GM12892 (cell line): ENCODE data around the gene BCL10.

Experiments
- DNase-seq: peaks from one replicate; pipeline ENCODE4 v3.0.0; 2011; ENCODE audit not compliant: insufficient read length
- FAIRE-seq: peaks from 2 replicates; lab custom pipeline; 2011; peaks lifted over from hg19 to GRCh38; lab: Jason Lieb, UNC
- POLR2A ChIP-seq: IDR thresholded peaks from 2 replicates; pipeline ENCODE4 v1.6.1; 2011; ENCODE audit warnings: low read depth, low read length, control low read depth
- POLR2AphosphoS5 ChIP-seq: IDR thresholded peaks from 2 replicates; pipeline ENCODE4 v1.6.1; 2011; ENCODE audit warnings: low read depth, low read length, control low read depth
- TAF1 ChIP-seq: IDR thresholded peaks from 2 replicates; pipeline ENCODE4 v1.6.1; 2011; ENCODE audit warnings: low read depth, mild to moderate bottlenecking, control low read depth, low read length, borderline replicate concordance

The BCL10 gene

DNA sequence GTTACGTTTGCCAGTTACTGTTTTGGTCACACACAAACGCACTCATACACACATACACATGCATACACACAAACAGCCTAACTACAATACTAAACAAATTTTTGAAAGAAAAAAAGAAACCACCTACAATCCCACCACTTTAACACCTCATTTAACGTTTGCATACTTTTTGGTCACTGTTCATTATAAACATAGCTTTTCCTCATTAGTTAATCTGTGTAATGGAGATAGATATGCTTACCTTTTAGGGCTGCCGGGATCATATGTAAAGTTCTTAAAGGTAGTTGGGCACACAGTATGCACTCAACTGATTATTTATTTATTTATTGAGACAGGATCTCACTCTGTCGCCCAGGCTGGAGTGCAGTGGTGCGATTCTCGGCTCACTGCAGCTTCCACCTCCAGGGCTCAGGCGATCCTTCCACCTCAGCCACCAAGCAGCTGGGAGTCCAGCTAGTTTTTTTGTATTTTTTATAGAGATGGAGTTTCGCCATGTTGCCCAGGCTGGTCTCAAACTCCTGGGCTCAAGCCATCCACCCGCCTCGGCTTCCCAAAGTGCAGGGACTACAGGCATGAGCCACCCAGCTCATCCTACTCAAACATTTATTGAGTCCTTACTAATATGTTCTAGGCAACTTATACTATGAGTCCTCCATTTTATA lies 677 bp upstream of the BCL10 start:
- DNase-seq (no peak), FAIRE-seq (no peak)
- TF ChIP-seq POLR2A (no peak), POLR2AphosphoS5 (no peak), TAF1 (no peak)

DNA sequence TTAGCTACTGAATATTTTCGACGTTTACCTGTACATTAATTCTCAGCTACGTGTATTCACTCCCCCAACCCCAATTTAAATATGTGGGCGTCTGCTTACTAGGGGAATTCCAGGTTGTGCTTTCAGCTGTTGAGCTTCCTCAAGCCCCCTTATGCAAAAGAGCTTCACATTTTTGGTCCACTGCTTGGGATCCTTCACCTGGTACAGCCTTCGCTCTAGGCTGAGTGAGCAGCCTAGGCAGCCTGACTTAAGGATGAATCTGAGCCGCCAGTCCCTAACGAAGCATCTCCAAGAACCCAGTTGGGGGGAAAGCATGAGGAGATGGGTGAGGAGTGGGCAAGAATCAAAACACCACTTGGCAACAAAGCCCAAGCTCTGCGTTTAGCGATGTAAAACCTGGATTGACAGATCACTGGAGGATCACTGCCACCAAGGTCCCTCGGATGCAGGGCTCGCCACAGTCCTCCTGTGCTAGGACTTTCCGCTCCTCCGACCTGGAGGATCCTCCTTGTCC lies 674 bp downstream of the BCL10 start:
- TF ChIP-seq POLR2A (no peak), POLR2AphosphoS5 (peak; percentile 17; the same call in 1 of the 2 replicates)
- FAIRE-seq (no peak), DNase-seq (no peak)

DNA sequence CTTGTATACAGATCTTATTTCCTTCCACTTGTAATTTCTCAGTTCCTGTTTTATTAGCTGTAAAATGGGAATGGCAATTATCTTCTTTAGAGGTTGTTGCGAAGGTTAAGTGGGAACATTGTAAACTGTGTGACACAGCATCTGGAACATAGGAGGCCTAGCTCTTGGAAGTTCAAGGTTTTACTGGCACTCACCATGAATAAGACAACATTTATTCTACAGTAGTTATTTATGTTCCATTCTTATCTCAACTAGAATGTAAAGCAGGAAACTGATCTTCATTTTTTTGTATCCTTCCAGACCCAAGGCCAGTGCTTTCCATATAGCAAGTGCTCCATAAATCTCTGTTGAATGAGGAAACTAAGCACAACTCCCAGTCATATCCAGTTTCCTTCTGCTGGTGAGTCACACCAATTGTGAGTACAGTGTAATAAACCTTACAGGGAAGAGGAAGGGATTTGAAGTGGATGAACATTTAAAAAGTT lies 1.4 kb downstream of the BCL10 start:
- DNase-seq (no peak), FAIRE-seq (no peak)
- TF ChIP-seq POLR2A (no peak), POLR2AphosphoS5 (no peak), TAF1 (no peak)

DNA sequence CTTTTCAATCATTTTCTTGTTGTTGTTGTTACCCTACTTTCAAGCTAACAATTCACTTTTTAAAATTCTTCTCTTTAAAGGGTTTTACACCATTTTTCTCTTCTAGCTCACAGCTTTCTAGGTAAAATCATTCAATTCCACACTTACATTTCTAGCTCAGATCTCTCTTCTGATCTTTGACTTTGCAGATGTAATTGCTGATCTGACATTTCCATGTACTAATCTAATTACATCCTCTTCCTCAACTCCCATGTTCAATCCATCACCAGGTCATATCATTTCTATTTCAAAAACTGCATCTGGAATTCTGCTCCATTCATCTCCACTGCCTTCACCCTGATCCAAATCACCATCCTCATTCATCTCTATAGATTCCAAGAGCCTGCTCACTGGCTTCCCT lies 3.0 kb downstream of the BCL10 start:
- FAIRE-seq (no peak), DNase-seq (no peak)
- TF ChIP-seq POLR2A (no peak), POLR2AphosphoS5 (no peak), TAF1 (no peak)

DNA sequence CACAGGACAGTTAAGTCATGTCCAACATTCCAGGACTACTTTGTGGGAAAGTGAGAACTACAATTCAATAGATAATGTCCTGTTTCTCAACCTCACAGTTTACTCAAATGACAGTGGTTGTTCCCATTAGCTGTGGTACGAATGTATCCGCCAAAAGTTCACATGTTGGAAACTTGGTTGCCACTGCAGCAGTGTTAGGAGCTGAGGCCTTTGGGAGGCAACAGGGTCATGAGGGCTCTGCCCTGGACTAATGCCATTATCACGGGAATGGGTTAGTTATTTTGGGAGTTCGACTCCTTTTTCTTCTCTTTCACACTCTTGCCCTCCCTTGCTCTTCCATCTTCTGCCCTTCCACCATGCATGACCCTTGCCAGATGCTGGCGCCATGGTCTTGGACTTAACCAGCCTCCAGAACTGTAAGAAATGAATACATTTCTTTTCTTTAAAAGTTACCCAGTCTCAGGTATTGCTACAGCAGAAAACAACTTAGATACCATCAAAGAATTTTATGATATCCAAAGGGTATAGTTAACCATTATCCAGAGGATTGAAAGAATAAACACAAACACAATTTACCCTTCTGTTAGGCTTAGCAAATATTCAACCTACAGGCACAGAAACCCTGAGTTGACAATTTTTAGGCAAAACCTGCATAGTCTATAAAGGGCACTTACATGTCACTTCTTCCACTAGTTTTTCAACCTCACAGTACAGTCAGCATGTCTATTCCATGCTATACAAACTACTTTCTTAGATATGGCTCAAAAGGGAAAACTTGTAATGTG lies 7.4 kb downstream of the BCL10 start:
- TF ChIP-seq TAF1 (no peak), POLR2AphosphoS5 (no peak), POLR2A (no peak)
- DNase-seq, result no peak
- FAIRE-seq, result no peak

DNA sequence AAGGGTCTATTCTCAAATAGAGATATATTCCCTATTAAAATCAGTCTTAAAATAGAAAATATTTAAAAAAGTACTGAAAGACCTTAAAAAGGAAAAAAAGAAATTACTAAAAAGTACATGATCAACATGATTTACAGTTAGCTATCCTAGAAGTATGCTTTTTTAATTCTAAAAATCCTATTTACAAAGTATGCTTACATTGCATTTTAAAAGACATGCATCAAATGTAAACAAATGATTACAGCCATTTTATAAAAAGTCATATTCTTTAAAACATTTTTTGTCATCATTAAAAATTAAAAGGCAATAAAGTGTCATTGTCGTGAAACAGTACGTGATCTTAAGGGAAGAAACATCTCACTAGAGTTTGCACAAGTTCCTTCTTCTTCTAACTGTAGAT lies 9.1 kb downstream of the BCL10 start:
- no peak for FAIRE-seq
- TF ChIP-seq POLR2AphosphoS5 (no peak), TAF1 (no peak), POLR2A (no peak)
- DNase-seq, result no peak

DNA sequence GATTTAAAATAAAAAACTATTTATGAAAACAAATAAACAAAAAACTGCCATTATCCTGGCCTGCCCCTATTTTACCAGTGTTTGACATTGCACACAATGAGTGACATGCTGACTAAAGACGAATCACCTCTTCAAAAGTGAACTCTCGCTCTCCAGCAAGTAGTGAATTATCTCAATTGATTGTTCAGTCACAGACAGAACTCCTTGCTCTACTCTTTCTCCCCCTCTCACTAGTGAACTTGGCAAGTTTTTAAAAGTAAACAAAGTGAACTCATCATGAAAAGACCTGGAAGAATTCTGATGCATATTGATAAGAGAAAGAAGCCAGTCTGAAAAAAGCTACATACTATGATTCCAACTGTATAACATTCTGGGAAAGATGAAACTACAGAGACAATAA lies 12.3 kb downstream of the BCL10 start:
- TF ChIP-seq POLR2AphosphoS5 (no peak), TAF1 (no peak), POLR2A (no peak)
- no peak for DNase-seq
- FAIRE-seq, result no peak

DNA sequence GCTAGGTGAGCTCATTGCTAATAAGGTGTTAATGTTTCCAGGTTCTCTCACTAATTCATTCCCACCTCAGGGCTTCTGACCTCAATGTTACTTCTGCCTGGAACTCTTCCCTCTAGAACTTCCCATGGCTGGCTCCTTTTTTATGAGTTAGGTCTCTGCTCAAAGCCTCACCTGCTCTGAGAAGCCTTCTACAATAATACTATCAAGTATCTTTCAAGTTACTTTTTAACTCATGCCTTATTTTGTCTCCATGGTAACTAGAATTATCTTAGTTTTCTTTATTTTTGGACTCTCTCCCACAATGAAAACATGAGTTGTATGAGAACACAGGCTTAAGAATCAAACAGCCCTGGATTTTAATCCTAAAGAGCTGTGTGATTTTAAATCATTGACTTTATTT lies 13.4 kb downstream of the BCL10 start:
- no peak for DNase-seq
- no peak for FAIRE-seq
- no peak for TF ChIP-seq POLR2AphosphoS5
- TF ChIP-seq TAF1, result no peak
- no peak for TF ChIP-seq POLR2A

DNA sequence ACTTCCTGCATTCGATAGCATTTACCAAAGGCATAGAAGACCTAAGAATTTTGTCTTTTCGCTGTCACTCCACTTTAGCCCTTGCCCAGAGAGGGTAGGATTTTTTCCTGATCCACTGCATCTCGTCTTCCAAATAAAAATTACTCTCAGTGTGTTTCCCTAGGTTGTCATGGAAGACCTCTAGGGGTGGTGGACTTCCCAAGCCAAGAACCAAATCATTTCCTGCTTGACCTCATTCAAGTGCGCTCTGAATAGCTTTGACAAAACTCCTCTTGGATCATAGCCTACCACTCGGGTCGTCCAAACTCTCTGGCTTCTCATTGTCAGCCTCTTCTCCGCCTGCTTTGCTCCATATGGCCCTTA lies 16.5 kb downstream of the BCL10 start:
- no peak for FAIRE-seq
- TF ChIP-seq POLR2AphosphoS5 (no peak), POLR2A (no peak), TAF1 (no peak)
- DNase-seq, result no peak

DNA sequence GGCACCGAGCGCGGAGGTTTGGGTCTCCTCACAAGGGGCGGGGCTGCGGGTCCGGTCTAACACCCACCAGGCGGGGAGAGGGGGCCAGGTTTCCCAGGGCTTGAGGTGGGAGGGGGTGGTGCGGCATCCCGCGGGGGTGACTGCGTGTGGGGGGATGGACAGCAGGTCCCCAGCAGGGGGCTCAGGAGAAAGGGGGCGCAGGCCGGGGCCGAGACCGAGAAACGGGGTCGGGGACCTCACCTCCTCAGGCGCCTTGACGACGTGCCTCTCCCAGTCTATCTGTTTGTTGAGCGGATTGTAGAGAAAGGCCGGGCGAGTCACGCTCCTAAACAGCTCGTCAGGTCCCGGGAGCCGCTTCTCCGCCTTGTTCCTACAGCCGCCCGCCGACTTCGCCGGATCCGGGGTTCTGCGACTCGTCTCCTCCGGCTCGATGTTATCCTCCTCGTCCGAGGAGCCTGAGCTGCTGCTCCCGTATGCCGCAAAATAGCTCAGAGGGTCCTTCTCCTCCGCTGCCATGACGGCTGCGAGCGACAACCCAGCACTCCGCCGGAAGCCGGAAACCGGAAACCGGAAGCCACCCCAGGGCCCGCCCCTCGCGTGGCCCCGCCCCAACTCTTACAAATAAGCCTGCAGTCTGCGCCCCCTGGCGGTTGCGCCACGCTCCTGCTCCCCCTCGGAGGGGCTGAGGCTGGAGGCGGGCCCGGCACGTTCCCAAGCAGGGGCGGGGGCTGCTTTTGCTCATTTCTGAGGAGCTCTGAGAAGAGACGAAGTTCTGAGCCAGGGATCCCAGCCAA lies 17.1 kb downstream of the BCL10 start, which contains the start of gene C1orf52:
Gene C1orf52, minus strand, starts transcription at position 545 of the 794 bp plus-strand sequence. Its CDS starts 29 bp downstream, at position 516.
- FAIRE-seq, result peak; percentile 89
- peak; percentile 70 for DNase-seq
- TF ChIP-seq POLR2AphosphoS5 (peak; percentile 94), POLR2A (peak; percentile 96), TAF1 (peak; percentile 81)
